AG09309 (cell line): ENCODE data around the gene SMAD3.

Source experiments
- DNase-seq: peaks from one replicate; pipeline ENCODE4 v3.0.0-alpha.2; 2010; ENCODE audit warnings: low read depth
- H3K4me3 ChIP-seq: 2 replicates; pipeline ENCODE4 v1.5.1; 2011; ENCODE audit warnings: mild to moderate bottlenecking, low read depth, low read length, moderate library complexity; ENCODE audit not compliant: control insufficient read depth
- CTCF ChIP-seq: IDR thresholded peaks from 2 replicates; pipeline ENCODE4 v1.5.1; 2011; ENCODE audit warnings: mild to moderate bottlenecking, low read depth, low read length, inconsistent platforms; ENCODE audit not compliant: insufficient read depth, control insufficient read depth; ENCODE audit errors: missing control alignments

Gene SMAD3

GRCh38 chr15:67050062-67050461, 15.3 kb upstream of the SMAD3 start:
- H3K4me3 ChIP-seq, result no peak overlapping the region
- TF ChIP-seq CTCF, result no peak
- DNase-seq, result peak; percentile 52

GRCh38 chr15:67050522-67051087, 14.8 kb upstream of the SMAD3 start:
- TF ChIP-seq CTCF, result no peak
- DNase-seq, result no peak
- no peak overlapping the region for H3K4me3 ChIP-seq

- TF ChIP-seq CTCF, result no peak
- no peak for DNase-seq
- no peak overlapping the region for H3K4me3 ChIP-seq
Observed at GRCh38 chr15:67051088-67052045, 14.0 kb upstream of the SMAD3 start.

- no peak for DNase-seq
- H3K4me3 ChIP-seq, result no peak overlapping the region
- no peak for TF ChIP-seq CTCF
Observed at GRCh38 chr15:67054676-67055075, 10.7 kb upstream of the SMAD3 start.

GRCh38 chr15:67059127-67059553, 6.3 kb upstream of the SMAD3 start:
- TF ChIP-seq CTCF, result no peak
- no peak for DNase-seq
- H3K4me3 ChIP-seq, result no peak overlapping the region

GRCh38 chr15:67061811-67062368, 3.5 kb upstream of the SMAD3 start:
- no peak for DNase-seq
- no peak overlapping the region for H3K4me3 ChIP-seq
- TF ChIP-seq CTCF, result no peak
